GM23338 (cell line): Measurements from ENCODE around the gene PHETA2. TPM values are rescaled to one million over a fixed set of nuclear protein-coding genes. Genes with fewer than 3 reads are reported as not detected.

Source experiments
- ATAC-seq: fragments of 200-7000 bp; cut with Tn5 transposase; 3 replicates; pipeline ENCODE4 v1.9.1; 2020
- DNase-seq: peaks from one replicate; pipeline ENCODE4 v3.0.0-alpha.2; 2015; ENCODE audit warnings: low spot score
- H2AFZ ChIP-seq: fragments of 200-600 bp; sonication (generic); 2 replicates; pipeline ENCODE4 v1.8.0; 2016; ENCODE audit warnings: antibody characterized with exemption, mild to moderate bottlenecking, moderate library complexity
- H3F3A ChIP-seq: fragments of 200-600 bp; sonication (generic); replicated peaks from 2 replicates; pipeline ENCODE4 v1.8.0; 2017; ENCODE audit warnings: antibody characterized with exemption, mixed run types, low read depth
- H3K27ac ChIP-seq: fragments of 200-600 bp; sonication (generic); 2 replicates; pipeline ENCODE4 v1.6.1; 2016; ENCODE audit warnings: low read depth
- H3K27me3 ChIP-seq: fragments of 200-600 bp; sonication (generic); 2 replicates; pipeline ENCODE4 v1.8.0; 2016; ENCODE audit warnings: mild to moderate bottlenecking, mixed run types, moderate library complexity; ENCODE audit not compliant: insufficient read depth
- H3K36me3 ChIP-seq: fragments of 200-600 bp; sonication (generic); 2 replicates; pipeline ENCODE4 v1.8.0; 2016; ENCODE audit warnings: mild to moderate bottlenecking; ENCODE audit not compliant: insufficient read depth
- H3K4me1 ChIP-seq: fragments of 200-600 bp; sonication (generic); 2 replicates; pipeline ENCODE4 v1.8.0; 2016; ENCODE audit warnings: mild to moderate bottlenecking, moderate library complexity; ENCODE audit not compliant: insufficient read depth
- H3K4me2 ChIP-seq: fragments of 200-600 bp; sonication (generic); 2 replicates; pipeline ENCODE4 v1.7.1; 2017; ENCODE audit warnings: mixed run types
- H3K4me3 ChIP-seq: fragments of 200-600 bp; sonication (generic); 2 replicates; pipeline ENCODE4 v1.6.1; 2016; ENCODE audit warnings: mixed run types
- H3K79me2 ChIP-seq: fragments of 200-600 bp; sonication (generic); replicated peaks from 2 replicates; pipeline ENCODE4 v1.8.0; 2017; ENCODE audit warnings: mild to moderate bottlenecking; ENCODE audit not compliant: insufficient read depth
- H3K9me2 ChIP-seq: fragments of 200-600 bp; sonication (generic); 2 replicates; pipeline ENCODE4 v1.8.0; 2017; ENCODE audit not compliant: insufficient read depth
- H4K20me1 ChIP-seq: fragments of 200-600 bp; sonication (generic); replicated peaks from 2 replicates; pipeline ENCODE4 v1.8.0; 2017; ENCODE audit warnings: mild to moderate bottlenecking; ENCODE audit not compliant: insufficient read depth
- H3K27ac Mint-ChIP-seq: 2 replicates; pipeline ENCODE4 v1.8.0; 2020; ENCODE audit warnings: inconsistent platforms, mild to moderate bottlenecking, moderate library complexity, mixed read lengths
- H3K27me3 Mint-ChIP-seq: 3 replicates; pipeline ENCODE4 v1.8.0; 2022; ENCODE audit warnings: low read depth, mild to moderate bottlenecking, moderate library complexity, mixed read lengths, inconsistent platforms; ENCODE audit not compliant: insufficient read depth, poor library complexity
- H3K36me3 Mint-ChIP-seq: 3 replicates; pipeline ENCODE4 v1.8.0; 2021; ENCODE audit warnings: low read depth, mild to moderate bottlenecking, inconsistent platforms, moderate library complexity, mixed read lengths
- H3K4me1 Mint-ChIP-seq: 3 replicates; pipeline ENCODE4 v1.8.0; 2020; ENCODE audit warnings: mild to moderate bottlenecking, inconsistent platforms, mixed read lengths
- H3K4me3 Mint-ChIP-seq: 3 replicates; pipeline ENCODE4 v1.8.0; 2021; ENCODE audit warnings: moderate library complexity, mild to moderate bottlenecking, inconsistent platforms, mixed read lengths
- H3K9me3 Mint-ChIP-seq: 3 replicates; pipeline ENCODE4 v1.8.0; 2020; ENCODE audit warnings: moderate library complexity, mild to moderate bottlenecking, inconsistent platforms, mixed read lengths
- CREB1 ChIP-seq: fragments of 250-450 bp; sonication (Bioruptor Pico); IDR thresholded peaks from 2 replicates; pipeline ENCODE4 v1.5.0; 2020; ENCODE audit warnings: low read depth, mild to moderate bottlenecking, moderate library complexity
- CTCF ChIP-seq, 2 experiments: fragments of 200-600 bp in 1 of 2; sonication (generic) in 1 of 2; conservative IDR thresholded peaks; 2 replicates each; pipeline versions ENCODE4 v1.5.1 to v1.6.1; 2016 to 2017; ENCODE audit warnings: antibody characterized with exemption in 2 of 2, low read depth in 2 of 2, mild to moderate bottlenecking in 2 of 2, moderate library complexity in 1 of 2
- EZH2phosphoT487 ChIP-seq: fragments of 200-600 bp; sonication (generic); IDR thresholded peaks from one replicate; pipeline ENCODE4 v1.8.1; 2018; ENCODE audit warnings: antibody characterized with exemption; ENCODE audit not compliant: unreplicated experiment
- JUNB ChIP-seq: IDR thresholded peaks from one replicate; pipeline ENCODE4 v1.6.1; 2016; ENCODE audit warnings: antibody characterized with exemption; ENCODE audit not compliant: unreplicated experiment
- NANOG ChIP-seq: IDR thresholded peaks from 2 replicates; pipeline ENCODE4 v1.6.1; 2016; ENCODE audit warnings: antibody characterized with exemption, borderline replicate concordance
- STAT1 ChIP-seq: IDR thresholded peaks from one replicate; pipeline ENCODE4 v1.6.1; 2016; ENCODE audit warnings: antibody characterized with exemption; ENCODE audit not compliant: unreplicated experiment
- ZNF114 ChIP-seq: fragments of 250-450 bp; sonication (Bioruptor Pico); IDR thresholded peaks from 2 replicates; pipeline ENCODE4 v1.5.0; 2020; ENCODE audit warnings: mild to moderate bottlenecking, moderate library complexity
- ZNF331 ChIP-seq: fragments of 250-450 bp; sonication (Bioruptor Pico); IDR thresholded peaks from 2 replicates; pipeline ENCODE4 v1.5.0; 2020; ENCODE audit warnings: low read depth, mild to moderate bottlenecking, moderate library complexity
- ZNF462 ChIP-seq: fragments of 250-450 bp; sonication (Bioruptor Pico); IDR thresholded peaks from 2 replicates; pipeline ENCODE4 v1.5.0; 2020; ENCODE audit warnings: mild to moderate bottlenecking, moderate library complexity
- polyA plus RNA-seq: library from polyadenylated mRNA; unstranded; fragments of >200 nt; fragmentation: Nextera tagmentation; extraction: Ambion mirVana; gene quantifications from 2 replicates; pipeline ENCODE4 v1.2.1, GENCODE V29; 2016
- total RNA-seq: library from RNA; depleted of rRNA; stranded (reverse); fragments of >200 nt; shearing (Covaris generic); gene quantifications from 2 replicates; pipeline ENCODE4 v1.2.3, GENCODE V29; 2014
- TF ChIP-seq, protein P1 (sequence below): IDR thresholded peaks from 2 replicates; pipeline ENCODE4 v1.6.1; 2016; ENCODE audit warnings: antibody characterized with exemption

PHETA2 gene
- total and polyA plus RNA-seq, 2 experiments from 2014 or later: 4.5 to 7.6 TPM

DNA sequence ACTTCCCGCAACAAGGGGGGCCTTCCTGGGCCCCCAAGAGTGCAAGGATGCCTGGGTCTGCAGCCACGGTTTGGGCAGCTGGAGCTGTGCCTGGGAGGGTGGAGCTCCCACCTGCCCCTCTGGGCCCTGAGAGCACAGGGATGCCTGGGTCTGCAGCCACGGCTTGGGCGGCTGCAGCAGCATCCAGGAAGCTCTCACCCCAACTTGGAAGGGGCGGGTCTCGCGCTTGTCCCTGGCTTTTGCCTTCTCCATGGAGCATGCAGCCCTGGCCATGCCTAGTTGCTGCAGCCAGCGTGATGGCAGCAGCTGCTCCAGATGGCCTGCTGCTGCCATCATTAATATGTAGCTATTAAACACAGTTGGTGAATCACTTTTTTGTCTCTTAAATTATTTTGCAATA, 38.8 kb upstream of the PHETA2 start:
- Histone ChIP-seq H3K79me2 (no peaks in the 10 kb centered on the region), H3K4me1 (no peaks in the 10 kb centered on the region), H3K27me3 (no peaks in the 10 kb centered on the region), H3K36me3 (no peaks in the 10 kb centered on the region), H2AFZ (no peak overlapping the region), H4K20me1 (no peaks in the 10 kb centered on the region), H3K9me2 (no peaks in the 10 kb centered on the region), H3F3A (no peaks in the 10 kb centered on the region), H3K27ac (no peak overlapping the region), H3K4me3 (no peak overlapping the region), H3K4me2 (no peak overlapping the region)
- peaks cover 13% of the 10 kb centered on the region for H3K27me3 Mint-ChIP-seq
- no peak for TF ChIP-seq ZNF331 (CRISPR knock-in tag)
- no peak for TF ChIP-seq ZNF462
- no peak for TF ChIP-seq JUNB
- TF ChIP-seq ZNF114: no peak
- TF ChIP-seq, protein P1, sequence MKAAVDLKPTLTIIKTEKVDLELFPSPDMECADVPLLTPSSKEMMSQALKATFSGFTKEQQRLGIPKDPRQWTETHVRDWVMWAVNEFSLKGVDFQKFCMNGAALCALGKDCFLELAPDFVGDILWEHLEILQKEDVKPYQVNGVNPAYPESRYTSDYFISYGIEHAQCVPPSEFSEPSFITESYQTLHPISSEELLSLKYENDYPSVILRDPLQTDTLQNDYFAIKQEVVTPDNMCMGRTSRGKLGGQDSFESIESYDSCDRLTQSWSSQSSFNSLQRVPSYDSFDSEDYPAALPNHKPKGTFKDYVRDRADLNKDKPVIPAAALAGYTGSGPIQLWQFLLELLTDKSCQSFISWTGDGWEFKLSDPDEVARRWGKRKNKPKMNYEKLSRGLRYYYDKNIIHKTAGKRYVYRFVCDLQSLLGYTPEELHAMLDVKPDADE: no peak
- TF ChIP-seq EZH2phosphoT487: no peak
- TF ChIP-seq CREB1 (CRISPR knock-in tag): no peak
- no peak for TF ChIP-seq NANOG
- TF ChIP-seq STAT1: no peak
- no peak for TF ChIP-seq CTCF (conservative IDR thresholded peaks at IDR 0.05; ENCODE audit: low read depth in 2 of 2)
- peaks cover 14% of the 10 kb centered on the region; the same call in 2 of the 3 replicates for H3K36me3 Mint-ChIP-seq
- H3K9me3 Mint-ChIP-seq: peaks cover 29% of the 10 kb centered on the region
- no peaks in the 10 kb centered on the region for H3K4me1 Mint-ChIP-seq
- no peak overlapping the region for H3K27ac Mint-ChIP-seq
- ATAC-seq (no peak), DNase-seq (no peak)
- H3K4me3 Mint-ChIP-seq: no peak overlapping the region
